Suprapubic skin (tissue), 4 donors: ENCODE measurements around the gene ARHGAP6. TPM values are rescaled to one million over a fixed set of nuclear protein-coding genes. Genes with fewer than 3 reads are reported as not detected.

ENCODE experiments used
- DNase-seq, 2 donors: peaks; one replicate each; pipeline ENCODE4 v3.0.0-alpha.2; 2019; ENCODE audit warnings: low spot score in 2 of 2
- H3K27ac ChIP-seq: fragments of 200-600 bp; sonication (generic); one replicate; pipeline ENCODE4 v1.5.1; 2019
- H3K27me3 ChIP-seq: fragments of 200-600 bp; sonication (generic); one replicate; pipeline ENCODE4 v1.5.1; 2019
- H3K36me3 ChIP-seq: fragments of 200-600 bp; sonication (generic); one replicate; pipeline ENCODE4 v1.5.1; 2019
- H3K4me1 ChIP-seq: fragments of 200-600 bp; sonication (generic); one replicate; pipeline ENCODE4 v1.5.1; 2019
- H3K4me3 ChIP-seq: fragments of 200-600 bp; sonication (generic); one replicate; pipeline ENCODE4 v1.5.1; 2019; ENCODE audit warnings: mild to moderate bottlenecking
- H3K9me3 ChIP-seq: fragments of 200-600 bp; sonication (generic); one replicate; pipeline ENCODE4 v1.5.1; 2019
- CTCF ChIP-seq, 2 donors: fragments of 200-600 bp in 1 of 2; fragments of 450-650 bp in 1 of 2; sonication (generic) in 1 of 2; IDR thresholded peaks; one replicate each; pipeline ENCODE4 v1.5.1; 2016 to 2019; ENCODE audit warnings: antibody characterized with exemption in 2 of 2, mild to moderate bottlenecking in 1 of 2, moderate library complexity in 1 of 2
- EP300 ChIP-seq: sonication (generic); formaldehyde crosslinking; IDR thresholded peaks from one replicate; pipeline ENCODE4 v1.6.1; 2017; ENCODE audit warnings: antibody characterized with exemption
- POLR2A ChIP-seq, 2 donors: fragments of 450-650 bp; IDR thresholded peaks; one replicate each; pipeline ENCODE4 v1.6.1; 2017; ENCODE audit warnings: antibody characterized with exemption in 2 of 2, mild to moderate bottlenecking in 2 of 2, moderate library complexity in 2 of 2
- POLR2AphosphoS5 ChIP-seq, 3 donors: sonication (generic); formaldehyde crosslinking; IDR thresholded peaks; one replicate each; pipeline ENCODE4 v1.6.1; 2017; ENCODE audit warnings: antibody characterized with exemption in 3 of 3
- WGBS: methylation state at CpG from one replicate; pipeline ENCODE4 v1.1.5; 2018; 5-methylcytosine and 5-hydroxymethylcytosine counted together
- total RNA-seq, 4 donors: library from RNA; depleted of rRNA; stranded (reverse); fragments of >200 nt; gene quantifications; one replicate each; pipeline ENCODE4 v1.1.0, GENCODE V29; 2016

Gene ARHGAP6
- total RNA-seq, 4 donors from 2014 or later = 1.6 to 6.7 (median 3.1) TPM

DNA sequence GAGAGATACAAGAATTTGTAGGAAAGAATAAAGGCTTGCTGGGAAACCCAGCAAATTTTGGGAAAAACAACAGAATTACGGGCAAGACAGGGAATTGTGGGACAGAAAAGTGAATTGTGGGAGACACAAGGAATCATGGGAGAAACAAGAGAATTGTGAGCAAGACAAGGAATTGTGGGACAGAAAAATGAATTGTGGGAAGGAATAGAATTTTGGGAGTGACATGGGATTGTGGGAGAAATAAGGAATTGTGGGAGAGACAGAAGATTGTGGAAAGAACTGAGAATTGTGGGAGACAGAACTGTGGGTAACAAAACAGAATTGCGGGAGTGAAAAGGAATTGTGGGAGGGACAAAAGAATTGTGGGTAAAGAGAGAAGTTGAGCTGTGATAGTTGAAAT is 555.8 kb downstream of the ARHGAP6 start:
- peaks cover 3% of the 10 kb centered on the region for H3K36me3 ChIP-seq
- DNase-seq = no peak
- peaks cover 14% of the 10 kb centered on the region for H3K4me1 ChIP-seq
- 81% methylated on average over 2 of the region's 2 CpGs for WGBS
- H3K27me3 ChIP-seq = no peaks in the 10 kb centered on the region
- H3K9me3 ChIP-seq = no peaks in the 10 kb centered on the region
- TF ChIP-seq POLR2A (IDR thresholded peaks at IDR 0.05) (no peak), EP300 (no peak), CTCF (IDR thresholded peaks at IDR 0.05) (no peak), POLR2AphosphoS5 (IDR thresholded peaks at IDR 0.05) (no peak)
- no peak overlapping the region for H3K27ac ChIP-seq
- H3K4me3 ChIP-seq = no peak overlapping the region

DNA sequence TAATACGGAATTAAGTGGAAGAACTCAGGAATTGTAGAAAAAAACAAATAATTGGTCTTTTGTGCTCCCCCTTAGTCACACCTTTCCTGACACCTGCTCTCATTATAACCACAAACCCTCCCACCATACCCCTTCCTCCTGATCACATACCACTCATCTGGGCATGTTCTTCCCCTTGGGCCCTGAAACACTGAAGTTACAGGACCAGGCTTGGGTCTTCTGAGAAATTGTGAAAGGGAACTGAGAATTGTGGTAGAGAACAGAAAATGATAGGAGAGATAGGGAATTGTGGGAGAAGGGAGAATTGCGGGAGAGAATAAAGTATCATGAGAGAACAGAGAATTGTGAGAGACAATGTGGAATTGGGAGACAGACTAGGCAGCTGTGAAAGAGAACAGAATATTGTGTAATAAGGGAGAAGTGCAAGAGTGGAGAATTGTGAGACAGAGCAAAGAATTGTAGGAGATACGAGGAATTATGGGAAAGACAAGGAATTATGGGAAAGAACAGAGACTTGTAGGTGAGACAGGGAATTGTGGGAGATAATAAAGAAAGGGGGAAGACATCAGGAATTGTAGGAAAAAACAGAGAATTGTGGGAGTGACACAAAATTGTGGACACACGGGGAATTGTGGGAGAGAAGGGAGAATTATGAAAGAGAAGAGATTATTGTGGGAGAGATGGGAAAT is 557.3 kb downstream of the ARHGAP6 start:
- no peaks in the 10 kb centered on the region for H3K9me3 ChIP-seq
- 89% methylated on average over 4 of the region's 4 CpGs for WGBS
- H3K27ac ChIP-seq = no peak overlapping the region
- no peaks in the 10 kb centered on the region for H3K27me3 ChIP-seq
- no peaks in the 10 kb centered on the region for H3K36me3 ChIP-seq
- H3K4me1 ChIP-seq = peaks cover 14% of the 10 kb centered on the region
- H3K4me3 ChIP-seq = no peak overlapping the region
- TF ChIP-seq EP300 = no peak
- no peak for TF ChIP-seq POLR2A (IDR thresholded peaks at IDR 0.05)
- no peak for TF ChIP-seq CTCF (IDR thresholded peaks at IDR 0.05)
- TF ChIP-seq POLR2AphosphoS5 (IDR thresholded peaks at IDR 0.05) = no peak
- no peak for DNase-seq

DNA sequence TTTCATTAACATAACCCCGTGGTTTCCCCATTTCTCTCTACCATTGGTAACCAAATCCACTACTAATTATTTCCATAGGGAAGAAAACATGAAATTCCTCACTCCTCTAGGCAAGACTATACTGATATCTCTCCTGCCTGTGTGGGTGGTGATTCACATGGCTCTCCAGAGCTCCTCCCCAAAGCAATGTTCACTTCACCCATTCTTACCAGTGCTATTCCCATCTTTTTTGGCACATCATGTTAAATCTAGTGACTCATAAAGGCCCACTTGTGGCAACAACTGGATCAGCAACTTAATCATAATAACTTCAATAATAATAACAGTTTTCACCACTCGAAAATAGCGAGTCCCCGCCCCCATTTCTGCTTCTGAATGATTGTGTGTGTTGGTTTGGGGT is 560.6 kb downstream of the ARHGAP6 start:
- Histone ChIP-seq H3K4me3 (no peak overlapping the region), H3K9me3 (no peaks in the 10 kb centered on the region), H3K27ac (no peak overlapping the region), H3K27me3 (no peaks in the 10 kb centered on the region), H3K36me3 (no peaks in the 10 kb centered on the region), H3K4me1 (no peaks in the 10 kb centered on the region)
- DNase-seq = no peak
- TF ChIP-seq POLR2AphosphoS5 (IDR thresholded peaks at IDR 0.05) = no peak
- TF ChIP-seq CTCF (IDR thresholded peaks at IDR 0.05) = no peak
- TF ChIP-seq POLR2A (IDR thresholded peaks at IDR 0.05) = no peak
- TF ChIP-seq EP300 = no peak
- WGBS = 75% methylated on average over 4 of the region's 4 CpGs

GRCh38 chrX:11103751-11104150 is 562.0 kb downstream of the ARHGAP6 start:
- 71% methylated on average over 2 of the region's 2 CpGs for WGBS
- no peaks in the 10 kb centered on the region for H3K36me3 ChIP-seq
- TF ChIP-seq CTCF (IDR thresholded peaks at IDR 0.05) = no peak
- no peak for TF ChIP-seq POLR2AphosphoS5 (IDR thresholded peaks at IDR 0.05)
- no peak for TF ChIP-seq POLR2A (IDR thresholded peaks at IDR 0.05)
- TF ChIP-seq EP300 = no peak

DNA sequence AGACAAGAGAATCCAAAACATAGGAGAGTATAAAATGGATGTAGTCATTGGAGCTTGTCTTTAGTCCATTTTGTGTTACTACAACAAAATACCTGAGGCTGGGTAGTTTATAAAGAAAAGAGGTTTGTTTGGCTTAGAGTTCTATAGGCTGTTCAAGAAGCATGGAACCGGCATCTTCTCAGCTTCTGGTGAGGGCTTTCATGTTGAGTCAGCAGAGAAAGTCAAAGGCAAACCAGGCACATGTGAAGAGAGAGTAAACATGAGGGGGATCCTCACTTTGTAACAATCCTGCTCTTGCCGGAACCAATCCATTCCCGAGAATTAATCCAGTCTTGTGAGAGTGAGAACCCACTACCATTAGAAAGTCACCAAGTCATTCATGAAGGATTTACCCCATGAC is 562.7 kb downstream of the ARHGAP6 start:
- H3K27ac ChIP-seq = no peak overlapping the region
- no peak for TF ChIP-seq CTCF (IDR thresholded peaks at IDR 0.05)
- TF ChIP-seq POLR2A (IDR thresholded peaks at IDR 0.05) = no peak
- H3K4me1 ChIP-seq = no peaks in the 10 kb centered on the region
- no peak for DNase-seq
- H3K27me3 ChIP-seq = no peaks in the 10 kb centered on the region
- WGBS = 89% methylated on average over 3 of the region's 3 CpGs
- H3K36me3 ChIP-seq = no peaks in the 10 kb centered on the region
- H3K4me3 ChIP-seq = no peak overlapping the region
- no peaks in the 10 kb centered on the region for H3K9me3 ChIP-seq

More at GRCh38 chrX:11103751-11104150, 562.0 kb downstream of the ARHGAP6 start:
- no peak overlapping the region for H3K4me3 ChIP-seq
- H3K4me1 ChIP-seq = no peaks in the 10 kb centered on the region
- no peaks in the 10 kb centered on the region for H3K27me3 ChIP-seq
- DNase-seq = no peak
- no peaks in the 10 kb centered on the region for H3K9me3 ChIP-seq
- no peak overlapping the region for H3K27ac ChIP-seq
